GM13976 (cell line): Measurements from ENCODE around the gene PI4KA.

Experiments
- DNase-seq: peaks from one replicate; pipeline ENCODE4 v3.0.0; 2012; ENCODE audit warnings: low spot score
- CTCF ChIP-seq: IDR thresholded peaks from 2 replicates; pipeline ENCODE4 v1.5.1; 2012; ENCODE audit warnings: borderline replicate concordance, mild to moderate bottlenecking; ENCODE audit not compliant: insufficient read depth; ENCODE audit errors: extremely low read depth, missing control alignments, control extremely low read depth
- in situ Hi-C: fragments of 300-500 bp; cut with MboI; formaldehyde crosslinking; loops from one replicate; pipeline ENCODE4 v1.12.0; 2022; ENCODE audit warnings: low sequenced_read_pairs, mixed read lengths, inconsistent platforms; ENCODE audit not compliant: unreplicated experiment

PI4KA gene

GRCh38 chr22:20809538-20810185 lies 48.9 kb downstream of the PI4KA start:
- in situ Hi-C loops: loop anchor here (10.0 kb wide), 1 partner anchor 55 kb away; no protein-coding TSS in a partner anchor
- no peak for TF ChIP-seq CTCF
- DNase-seq: no peak

DNA sequence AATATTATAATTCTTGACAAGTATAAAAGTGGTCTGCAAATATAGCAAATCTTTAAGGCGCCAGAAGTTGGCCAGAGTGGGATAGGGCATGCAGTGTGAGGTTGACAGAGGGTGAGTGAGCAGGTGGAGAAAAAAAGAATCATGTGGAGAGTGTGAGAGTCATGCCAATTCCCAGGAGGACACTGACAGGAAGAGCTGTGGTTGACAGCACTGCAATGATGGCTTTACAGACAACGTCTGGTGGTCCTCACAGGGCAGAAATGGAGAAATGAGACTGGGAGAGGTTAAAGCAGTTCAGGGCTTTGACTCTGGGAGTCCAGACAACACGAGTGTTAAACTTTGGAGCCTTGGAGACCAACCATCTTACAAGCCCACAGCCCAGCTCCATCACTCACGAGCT lies 49.8 kb downstream of the PI4KA start:
- in situ Hi-C loops: no loop called here
- no peak for TF ChIP-seq CTCF
- no peak for DNase-seq

DNA sequence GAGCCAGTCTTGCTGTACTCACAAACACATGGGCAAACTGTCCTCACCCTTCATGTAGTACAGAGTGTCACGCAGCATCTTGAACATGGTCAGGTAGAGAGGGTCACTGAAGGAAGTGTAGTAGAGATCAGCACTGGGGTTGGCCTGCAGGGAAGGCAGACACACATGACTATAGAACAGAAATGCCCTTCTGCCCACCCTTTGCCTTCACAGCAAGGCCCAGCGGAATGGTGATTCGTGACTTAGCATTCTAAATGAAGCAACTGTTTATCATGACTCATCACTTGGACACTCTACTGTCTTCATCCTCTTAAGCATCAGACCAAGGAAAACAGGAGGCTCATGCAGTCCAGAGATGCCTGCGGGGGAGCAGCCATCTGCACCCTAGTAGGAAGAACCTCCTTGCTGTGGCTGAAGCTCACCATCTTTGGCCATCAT lies 51.3 kb downstream of the PI4KA start:
- TF ChIP-seq CTCF: no peak
- no peak for DNase-seq
- in situ Hi-C loops: no loop called here

GRCh38 chr22:20805972-20806471 lies 52.6 kb downstream of the PI4KA start:
- DNase-seq: no peak
- TF ChIP-seq CTCF: no peak
- in situ Hi-C loops: no loop called here

- in situ Hi-C loops: no loop called here
- no peak for DNase-seq
- no peak for TF ChIP-seq CTCF
Measured at GRCh38 chr22:20804650-20805049, 54.0 kb downstream of the PI4KA start.

GRCh38 chr22:20803696-20804324 lies 54.8 kb downstream of the PI4KA start:
- peak; percentile 50 for DNase-seq
- in situ Hi-C loops: no loop called here
- TF ChIP-seq CTCF: peak; percentile 43
